Motor neuron (in vitro differentiated cells): Measurements from ENCODE around the gene KRT6A. TPM values are rescaled to one million over a fixed set of nuclear protein-coding genes. Genes with fewer than 3 reads are reported as not detected.
"Not testable (repeated sequence)": the region's sequence is repeated elsewhere in the genome, so short reads cannot be mapped to it uniquely, and the experiment has no call there.

ENCODE experiments used
- ATAC-seq, 8 experiments: fragments of 200-7000 bp; cut with Tn5 transposase; replicated peaks in 6 of 8; 2 replicates each; pipeline ENCODE4 v1.8.0; 2021; ENCODE audit warnings: mild to moderate bottlenecking in 8 of 8, moderate library complexity in 8 of 8
- H3K27ac ChIP-seq, 2 donors: fragments of 250-450 bp; sonication (Bioruptor Pico); 2 replicates each; pipeline ENCODE4 v1.9.0; 2021; ENCODE audit warnings: antibody characterized with exemption in 2 of 2, mild to moderate bottlenecking in 2 of 2, moderate library complexity in 1 of 2
- H3K4me1 ChIP-seq, 2 donors: fragments of 250-450 bp; sonication (Bioruptor Pico); replicated peaks in 1 of 2; 2 replicates each; pipeline ENCODE4 v1.6.1; 2021; ENCODE audit warnings: antibody characterized with exemption in 2 of 2, mild to moderate bottlenecking in 2 of 2, moderate library complexity in 1 of 2
- H3K4me3 ChIP-seq, 5 donors: fragments of 250-450 bp; sonication (Bioruptor Pico); 2 replicates each; pipeline ENCODE4 v1.9.0; 2021; ENCODE audit warnings: antibody characterized with exemption in 5 of 5, mild to moderate bottlenecking in 5 of 5, moderate library complexity in 4 of 5
- WGBS, 10 experiments: fragments of 450-650 bp; shearing (Covaris generic); methylation state at CpG; one replicate each; pipeline ENCODE4 v1.0.0; 2022; 5-methylcytosine and 5-hydroxymethylcytosine counted together
- in situ Hi-C, 9 experiments: fragments of 400-800 bp; cut with MboI; loops; one replicate each; pipeline ENCODE4 v1.15.0; 2021; ENCODE audit warnings: low sequenced_read_pairs in 9 of 9, low pct_unique_long_range_greater_than_20kb in 2 of 9; ENCODE audit not compliant: unreplicated experiment in 9 of 9
- total RNA-seq, 8 experiments: library from RNA; unstranded; fragments of 300-600 nt; gene quantifications; 2 replicates each; pipeline versions ENCODE4 v1.2.3 to v1.2.4, GENCODE V29; 2022

The KRT6A gene
- total RNA-seq, 8 experiments from 2014 or later, result 0.27 to 1.00 (median 0.29) TPM; not detected in 5

- WGBS, 10 experiments, result no CpG with 5 or more reads among the region's 6 CpGs
- H3K4me3 ChIP-seq, ATAC-seq, H3K4me1 ChIP-seq, in situ Hi-C loops, H3K27ac ChIP-seq: not testable (repeated sequence)
Observed at GRCh38 chr12:52492405-52492804, 652 bp downstream of the KRT6A start.

- H3K4me3 ChIP-seq, ATAC-seq, in situ Hi-C loops, H3K27ac ChIP-seq, H3K4me1 ChIP-seq: not testable (repeated sequence)
- WGBS, 10 experiments, result 40 to 95% (median 73%) methylated on average over 1 to 6 of the region's 8 CpGs; no CpG with 5 or more reads in 4 of the 10 experiments
Observed at GRCh38 chr12:52491495-52491894, 1.6 kb downstream of the KRT6A start.

GRCh38 chr12:52488736-52489135, 4.3 kb downstream of the KRT6A start:
- Histone ChIP-seq H3K27ac (no peak overlapping the region), H3K4me1 (no peaks in the 10 kb centered on the region), H3K4me3 (no peak overlapping the region)
- no peak for ATAC-seq
- in situ Hi-C loops, result no loop called here

- H3K4me1 ChIP-seq, ATAC-seq, H3K27ac ChIP-seq, in situ Hi-C loops, H3K4me3 ChIP-seq: not testable (repeated sequence)
- 60 to 100% (median 87%) methylated on average over 1 to 3 of the region's 15 CpGs; no CpG with 5 or more reads in 6 of the 10 experiments for whole genome bisulfite sequencing, 10 experiments
Observed at GRCh38 chr12:52487744-52488443, 5.2 kb downstream of the KRT6A start.

GRCh38 chr12:52487211-52487610, 5.8 kb downstream of the KRT6A start:
- Histone ChIP-seq H3K4me3 (no peak overlapping the region), H3K4me1 (no peaks in the 10 kb centered on the region), H3K27ac (no peak overlapping the region)
- WGBS, 10 experiments, result 30 to 100% (median 60%) methylated on average over 1 of the region's 1 CpG; no CpG with 5 or more reads in 1 of the 10 experiments
- in situ Hi-C loops, result no loop called here
- ATAC-seq, result no peak

- in situ Hi-C loops, result no loop called here
- WGBS, 10 experiments, result 0 to 96% (median 58%) methylated on average over 2 to 5 of the region's 5 CpGs; no CpG with 5 or more reads in 2 of the 10 experiments
- H3K4me3 ChIP-seq, result no peak overlapping the region
- H3K27ac ChIP-seq, result no peak overlapping the region
- no peak for ATAC-seq
- no peaks in the 10 kb centered on the region for H3K4me1 ChIP-seq
Observed at GRCh38 chr12:52486166-52487105, 6.6 kb downstream of the KRT6A start.

- no peaks in the 10 kb centered on the region for H3K4me1 ChIP-seq
- no peak overlapping the region for H3K4me3 ChIP-seq
- 0 to 34% (median 29%) methylated on average over 1 to 3 of the region's 3 CpGs; no CpG with 5 or more reads in 5 of the 10 experiments for WGBS, 10 experiments
- H3K27ac ChIP-seq, result no peak overlapping the region
- ATAC-seq, result no peak
- in situ Hi-C loops, result no loop called here
Observed at GRCh38 chr12:52480073-52480472, 13.0 kb downstream of the KRT6A start.

GRCh38 chr12:52477651-52478050, 15.4 kb downstream of the KRT6A start:
- no peak overlapping the region for H3K27ac ChIP-seq
- no peak overlapping the region for H3K4me3 ChIP-seq
- H3K4me1 ChIP-seq, result no peaks in the 10 kb centered on the region
- 40 to 100% (median 73%) methylated on average over 1 to 2 of the region's 2 CpGs; no CpG with 5 or more reads in 4 of the 10 experiments for WGBS, 10 experiments
- ATAC-seq, result no peak
- in situ Hi-C loops, result no loop called here

GRCh38 chr12:52474212-52474611, 18.8 kb downstream of the KRT6A start:
- 23 to 90% (median 63%) methylated on average over 1 to 2 of the region's 2 CpGs for WGBS, 10 experiments
- in situ Hi-C loops, result no loop called here
- Histone ChIP-seq H3K4me1 (no peaks in the 10 kb centered on the region), H3K27ac (no peak overlapping the region), H3K4me3 (no peak overlapping the region)
- ATAC-seq, result no peak

GRCh38 chr12:52473768-52474167, 19.3 kb downstream of the KRT6A start, which contains the start of gene KRT6C:
TSS of gene KRT6C (minus strand) at chr12:52473805. CDS start at chr12:52473737, 68 bp downstream.
- in situ Hi-C loops, result no loop called here
- Histone ChIP-seq H3K4me1 (no peaks in the 10 kb centered on the region), H3K27ac (no peak within 1 kb of the TSS), H3K4me3 (no peak within 1 kb of the TSS)
- WGBS, 10 experiments, result 14 to 84% (median 40%) methylated on average over 1 to 4 of the region's 4 CpGs; no CpG with 5 or more reads in 5 of the 10 experiments
- ATAC-seq, result no peak

- ATAC-seq, result no peak
Observed at GRCh38 chr12:52469853-52470252, 23.2 kb downstream of the KRT6A start.

GRCh38 chr12:52464897-52465296, 28.2 kb downstream of the KRT6A start:
- 0 to 100% (median 35%) methylated on average over 1 to 2 of the region's 2 CpGs; no CpG with 5 or more reads in 1 of the 10 experiments for WGBS, 10 experiments
- Histone ChIP-seq H3K27ac (no peak overlapping the region), H3K4me1 (no peaks in the 10 kb centered on the region), H3K4me3 (no peak overlapping the region)
- in situ Hi-C loops, result no loop called here
- ATAC-seq, result no peak

More at GRCh38 chr12:52469853-52470252, 23.2 kb downstream of the KRT6A start:
- Histone ChIP-seq H3K4me1 (no peaks in the 10 kb centered on the region), H3K4me3 (no peak overlapping the region), H3K27ac (no peak overlapping the region)
- in situ Hi-C loops, result no loop called here
- 14 to 100% (median 62%) methylated on average over 1 to 3 of the region's 4 CpGs; no CpG with 5 or more reads in 2 of the 10 experiments for whole genome bisulfite sequencing, 10 experiments

- WGBS, 10 experiments, result 7 to 80% (median 55%) methylated on average over 2 to 5 of the region's 5 CpGs; no CpG with 5 or more reads in 2 of the 10 experiments
- in situ Hi-C loops, result no loop called here
- ATAC-seq, result no peak
- Histone ChIP-seq H3K27ac (no peak overlapping the region), H3K4me1 (no peaks in the 10 kb centered on the region), H3K4me3 (no peak overlapping the region)
Observed at GRCh38 chr12:52461693-52462092, 31.4 kb downstream of the KRT6A start.
